ENCODE results near the gene CYS1. TPM values are rescaled to one million over a fixed set of nuclear protein-coding genes. Genes with fewer than 3 reads are reported as not detected.
A peak's percentile ranks its signal among the peaks of the same experiment; 100 is the strongest.
"Not testable (repeated sequence)": the region's sequence is repeated elsewhere in the genome, so short reads cannot be mapped to it uniquely, and the experiment has no call there.

CYS1 gene
- total RNA-seq, 1 donor from 2014 or later: 20.8 TPM

- TF ChIP-seq CTCF (conservative IDR thresholded peaks at IDR 0.05; ENCODE audit: low read depth, low read length): no peak
- DNase-seq (ENCODE audit: low read depth): no peak
- no peak overlapping the region for H3K4me3 ChIP-seq (ENCODE audit: low read depth, low read length)
Observed at GRCh38 chr2:10094271-10094814, 14.1 kb upstream of the CYS1 start.

- not testable (repeated sequence) for H3K4me3 ChIP-seq (ENCODE audit: low read depth, low read length); DNase-seq (ENCODE audit: low read depth)
Observed at GRCh38 chr2:10091889-10092244, 11.7 kb upstream of the CYS1 start.

GRCh38 chr2:10091182-10091888 is 11.1 kb upstream of the CYS1 start:
- no peak for DNase-seq (ENCODE audit: low read depth)
- H3K4me3 ChIP-seq (ENCODE audit: low read depth, low read length): peak overlapping the region; percentile 47
- peak; percentile 27 for TF ChIP-seq CTCF (conservative IDR thresholded peaks at IDR 0.05; ENCODE audit: low read depth, low read length)

- H3K4me3 ChIP-seq (ENCODE audit: low read depth, low read length): no peak overlapping the region
- no peak for DNase-seq (ENCODE audit: low read depth)
- no peak for TF ChIP-seq CTCF (conservative IDR thresholded peaks at IDR 0.05; ENCODE audit: low read depth, low read length)
Observed at GRCh38 chr2:10089565-10090190, 9.5 kb upstream of the CYS1 start.

- DNase-seq (ENCODE audit: low read depth): no peak
- H3K4me3 ChIP-seq (ENCODE audit: low read depth, low read length): no peak overlapping the region
- no peak for TF ChIP-seq CTCF (conservative IDR thresholded peaks at IDR 0.05; ENCODE audit: low read depth, low read length)
Observed at GRCh38 chr2:10087360-10087759, 7.1 kb upstream of the CYS1 start.

- H3K4me3 ChIP-seq (ENCODE audit: low read depth, low read length): no peak overlapping the region
- peak; percentile 13 for TF ChIP-seq CTCF (conservative IDR thresholded peaks at IDR 0.05; ENCODE audit: low read depth, low read length)
- no peak for DNase-seq (ENCODE audit: low read depth)
Observed at GRCh38 chr2:10086950-10087349, 6.7 kb upstream of the CYS1 start.

GRCh38 chr2:10085668-10086059 is 5.5 kb upstream of the CYS1 start:
- no peak overlapping the region for H3K4me3 ChIP-seq (ENCODE audit: low read depth, low read length)
- DNase-seq (ENCODE audit: low read depth): no peak
- TF ChIP-seq CTCF (conservative IDR thresholded peaks at IDR 0.05; ENCODE audit: low read depth, low read length): no peak
